Kidney epithelial cell (primary cell): ENCODE measurements around the gene SH3RF3. TPM values are rescaled to one million over a fixed set of nuclear protein-coding genes. Genes with fewer than 3 reads are reported as not detected.

Source experiments
- DNase-seq: peaks from one replicate; pipeline ENCODE4 v3.0.0-alpha.2; 2010; ENCODE audit warnings: low read depth
- H3K27me3 ChIP-seq: 2 replicates; pipeline ENCODE4 v1.6.0; 2011; ENCODE audit warnings: low read length; ENCODE audit not compliant: control insufficient read depth, insufficient read depth
- H3K36me3 ChIP-seq: 2 replicates; pipeline ENCODE4 v1.5.1; 2011; ENCODE audit warnings: low read length; ENCODE audit not compliant: control insufficient read depth, insufficient read depth
- H3K4me3 ChIP-seq: 2 replicates; pipeline ENCODE4 v1.5.1; 2011; ENCODE audit warnings: low read depth, mild to moderate bottlenecking, control low read depth, low read length
- total RNA-seq: library from RNA; depleted of rRNA; stranded (reverse); fragments of >200 nt; gene quantifications from 2 replicates; pipeline ENCODE4 v1.2.3, GENCODE V29; 2015
- TF ChIP-seq, protein P1 (sequence below): IDR thresholded peaks from 2 replicates; pipeline ENCODE4 v1.5.1; 2011; ENCODE audit warnings: mild to moderate bottlenecking, moderate library complexity, low read length, control low read depth, inconsistent platforms; ENCODE audit not compliant: insufficient read depth, poor library complexity, severe bottlenecking

Gene SH3RF3
- total RNA-seq, 1 donor from 2014 or later: 9.6 TPM

- no peak for DNase-seq
- H3K4me3 ChIP-seq: no peak overlapping the region
- no peaks in the 10 kb centered on the region for H3K36me3 ChIP-seq
- TF ChIP-seq, protein P1, sequence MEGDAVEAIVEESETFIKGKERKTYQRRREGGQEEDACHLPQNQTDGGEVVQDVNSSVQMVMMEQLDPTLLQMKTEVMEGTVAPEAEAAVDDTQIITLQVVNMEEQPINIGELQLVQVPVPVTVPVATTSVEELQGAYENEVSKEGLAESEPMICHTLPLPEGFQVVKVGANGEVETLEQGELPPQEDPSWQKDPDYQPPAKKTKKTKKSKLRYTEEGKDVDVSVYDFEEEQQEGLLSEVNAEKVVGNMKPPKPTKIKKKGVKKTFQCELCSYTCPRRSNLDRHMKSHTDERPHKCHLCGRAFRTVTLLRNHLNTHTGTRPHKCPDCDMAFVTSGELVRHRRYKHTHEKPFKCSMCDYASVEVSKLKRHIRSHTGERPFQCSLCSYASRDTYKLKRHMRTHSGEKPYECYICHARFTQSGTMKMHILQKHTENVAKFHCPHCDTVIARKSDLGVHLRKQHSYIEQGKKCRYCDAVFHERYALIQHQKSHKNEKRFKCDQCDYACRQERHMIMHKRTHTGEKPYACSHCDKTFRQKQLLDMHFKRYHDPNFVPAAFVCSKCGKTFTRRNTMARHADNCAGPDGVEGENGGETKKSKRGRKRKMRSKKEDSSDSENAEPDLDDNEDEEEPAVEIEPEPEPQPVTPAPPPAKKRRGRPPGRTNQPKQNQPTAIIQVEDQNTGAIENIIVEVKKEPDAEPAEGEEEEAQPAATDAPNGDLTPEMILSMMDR: no peak
- no peaks in the 10 kb centered on the region for H3K27me3 ChIP-seq
Observed at GRCh38 chr2:109475531-109476210, 346.7 kb downstream of the SH3RF3 start.

DNA sequence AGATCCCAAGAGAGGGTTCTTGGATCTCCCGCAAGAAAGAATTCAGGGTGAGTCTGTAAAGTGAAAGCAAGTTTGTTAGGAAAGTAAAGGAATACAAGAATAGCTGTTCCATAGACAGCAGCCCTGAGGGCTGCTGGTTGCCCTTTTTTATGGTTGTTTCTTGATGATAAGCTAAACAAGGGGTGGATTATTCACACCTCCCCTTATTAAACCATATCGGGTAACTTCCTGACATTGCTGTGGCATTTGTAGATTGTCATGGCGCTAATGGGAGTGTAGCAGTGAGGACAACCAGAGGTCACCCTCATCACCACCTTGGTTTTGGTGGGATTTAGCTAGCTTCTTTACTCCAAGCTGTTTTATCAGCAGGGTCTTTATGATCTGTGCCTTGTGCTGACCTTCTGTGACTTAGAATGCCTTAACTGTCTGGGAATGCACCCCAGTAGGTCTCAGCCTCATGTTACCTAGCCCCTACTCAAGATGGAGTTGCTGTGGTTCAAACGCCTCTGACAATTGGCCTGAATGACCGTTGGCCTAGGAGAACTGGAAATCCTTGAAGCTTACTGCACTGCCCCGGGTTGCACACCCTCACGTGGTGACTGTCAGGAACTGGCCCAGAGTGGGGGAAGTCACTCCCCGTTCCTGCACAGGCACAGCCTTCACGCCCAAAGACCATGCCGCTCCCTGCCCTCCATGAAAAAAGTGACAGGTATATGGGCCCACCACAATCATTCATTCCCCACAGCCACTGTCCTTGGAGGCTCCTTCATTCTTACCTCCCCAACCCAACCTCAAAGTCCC lies 347.8 kb downstream of the SH3RF3 start:
- H3K4me3 ChIP-seq: no peak overlapping the region
- no peaks in the 10 kb centered on the region for H3K36me3 ChIP-seq
- TF ChIP-seq, protein P1: no peak
- no peaks in the 10 kb centered on the region for H3K27me3 ChIP-seq
- DNase-seq: no peak

- Histone ChIP-seq H3K36me3 (no peaks in the 10 kb centered on the region), H3K27me3 (no peaks in the 10 kb centered on the region), H3K4me3 (no peak overlapping the region)
- TF ChIP-seq, protein P1: no peak
- no peak for DNase-seq
Observed at GRCh38 chr2:109478906-109479493, 350.0 kb downstream of the SH3RF3 start.

GRCh38 chr2:109479804-109480203 lies 350.8 kb downstream of the SH3RF3 start:
- no peaks in the 10 kb centered on the region for H3K36me3 ChIP-seq
- H3K4me3 ChIP-seq: no peak overlapping the region
- H3K27me3 ChIP-seq: no peaks in the 10 kb centered on the region
- TF ChIP-seq, protein P1: no peak
- DNase-seq: no peak

- TF ChIP-seq, protein P1: no peak
- no peaks in the 10 kb centered on the region for H3K36me3 ChIP-seq
- H3K4me3 ChIP-seq: no peak overlapping the region
- H3K27me3 ChIP-seq: no peaks in the 10 kb centered on the region
- DNase-seq: no peak
Observed at GRCh38 chr2:109480486-109481195, 351.6 kb downstream of the SH3RF3 start.
